Esophagus muscularis mucosa (tissue), 4 donors: ENCODE measurements around the gene SLC5A5. TPM values are rescaled to one million over a fixed set of nuclear protein-coding genes. Genes with fewer than 3 reads are reported as not detected.

Source experiments
- DNase-seq: peaks from one replicate; pipeline ENCODE4 v3.0.0-alpha.2; 2017; ENCODE audit errors: extremely low spot score
- H3K27ac ChIP-seq, 4 donors: fragments of 200-600 bp; sonication (generic); replicated peaks in 1 of 4; 1 replicate in 3 of 4; 2 replicates in 1 of 4; pipeline ENCODE4 v1.5.1; 2016 to 2019; ENCODE audit warnings: mild to moderate bottlenecking in 1 of 4
- H3K27me3 ChIP-seq, 4 donors: fragments of 200-600 bp; sonication (generic); one replicate each; pipeline versions ENCODE4 v1.5.1 to v1.6.0; 2016 to 2019
- H3K36me3 ChIP-seq, 4 donors: fragments of 200-600 bp; sonication (generic); one replicate each; pipeline ENCODE4 v1.5.1; 2016 to 2019
- H3K4me1 ChIP-seq, 4 donors: fragments of 200-600 bp; sonication (generic); one replicate each; pipeline ENCODE4 v1.5.1; 2016 to 2019
- H3K4me3 ChIP-seq, 4 donors: fragments of 200-600 bp; sonication (generic); 1 replicate in 2 of 4; 2 replicates in 2 of 4; pipeline ENCODE4 v1.5.1; 2016 to 2019; ENCODE audit warnings: mild to moderate bottlenecking in 4 of 4, moderate library complexity in 1 of 4
- H3K9me3 ChIP-seq, 4 donors: fragments of 200-600 bp; sonication (generic); 1 replicate in 3 of 4; 2 replicates in 1 of 4; pipeline ENCODE4 v1.5.1; 2016 to 2019
- EP300 ChIP-seq: sonication (generic); formaldehyde crosslinking; IDR thresholded peaks from one replicate; pipeline ENCODE4 v1.6.1; 2017; ENCODE audit warnings: antibody characterized with exemption
- POLR2A ChIP-seq: fragments of 450-650 bp; IDR thresholded peaks from one replicate; pipeline ENCODE4 v1.6.1; 2017; ENCODE audit warnings: antibody characterized with exemption, moderate library complexity, mild to moderate bottlenecking, low read depth
- POLR2AphosphoS5 ChIP-seq, 2 donors: sonication (generic); formaldehyde crosslinking; IDR thresholded peaks; one replicate each; pipeline ENCODE4 v1.6.1; 2017; ENCODE audit warnings: antibody characterized with exemption in 2 of 2
- WGBS: methylation state at CpG from one replicate; pipeline ENCODE4 v1.1.5; 2018; 5-methylcytosine and 5-hydroxymethylcytosine counted together
- intact Hi-C: fragments of 100-400 bp; cut with DNase I; formaldehyde crosslinking; loops from one replicate; pipeline ENCODE4 v1.15.1; 2023
- total RNA-seq, 4 donors: library from RNA; depleted of rRNA; stranded (reverse); fragments of >200 nt; gene quantifications; one replicate each; pipeline versions ENCODE4 v1.1.0 to v1.2.1, GENCODE V29; 2016
- TF ChIP-seq, protein P1 (sequence below), 3 experiments: fragments of 200-600 bp in 2 of 3; fragments of 450-650 bp in 1 of 3; sonication (generic) in 2 of 3; IDR thresholded peaks; one replicate each; pipeline ENCODE4 v1.5.1; 2017 to 2019; ENCODE audit warnings: antibody characterized with exemption in 3 of 3, mild to moderate bottlenecking in 2 of 3, moderate library complexity in 1 of 3

SLC5A5 gene
- total RNA-seq, 4 donors from 2014 or later, result 0.17 TPM; not detected in 3

DNA sequence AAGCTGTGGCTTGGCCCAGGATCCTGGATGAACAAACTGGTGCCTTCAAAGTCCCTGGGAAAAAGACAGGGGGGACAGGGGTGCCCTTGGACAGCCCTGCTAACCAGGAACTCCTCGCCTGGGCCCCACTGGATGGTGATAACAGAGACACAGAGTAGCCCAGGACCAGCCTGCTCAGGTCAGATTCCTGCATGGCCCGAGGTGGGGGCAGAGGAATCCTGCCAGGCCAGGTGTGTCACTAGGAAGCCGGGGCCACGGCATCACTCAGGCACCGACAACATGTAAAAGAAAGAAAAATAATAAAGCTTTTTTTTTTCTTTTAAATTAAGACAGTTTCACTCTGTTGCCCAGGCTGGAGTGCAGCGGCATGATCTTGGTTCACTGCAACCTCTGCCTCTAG lies 17.7 kb upstream of the SLC5A5 start:
- TF ChIP-seq EP300 (no peak), POLR2AphosphoS5 (IDR thresholded peaks at IDR 0.05) (no peak), POLR2A (no peak)
- TF ChIP-seq, protein P1, sequence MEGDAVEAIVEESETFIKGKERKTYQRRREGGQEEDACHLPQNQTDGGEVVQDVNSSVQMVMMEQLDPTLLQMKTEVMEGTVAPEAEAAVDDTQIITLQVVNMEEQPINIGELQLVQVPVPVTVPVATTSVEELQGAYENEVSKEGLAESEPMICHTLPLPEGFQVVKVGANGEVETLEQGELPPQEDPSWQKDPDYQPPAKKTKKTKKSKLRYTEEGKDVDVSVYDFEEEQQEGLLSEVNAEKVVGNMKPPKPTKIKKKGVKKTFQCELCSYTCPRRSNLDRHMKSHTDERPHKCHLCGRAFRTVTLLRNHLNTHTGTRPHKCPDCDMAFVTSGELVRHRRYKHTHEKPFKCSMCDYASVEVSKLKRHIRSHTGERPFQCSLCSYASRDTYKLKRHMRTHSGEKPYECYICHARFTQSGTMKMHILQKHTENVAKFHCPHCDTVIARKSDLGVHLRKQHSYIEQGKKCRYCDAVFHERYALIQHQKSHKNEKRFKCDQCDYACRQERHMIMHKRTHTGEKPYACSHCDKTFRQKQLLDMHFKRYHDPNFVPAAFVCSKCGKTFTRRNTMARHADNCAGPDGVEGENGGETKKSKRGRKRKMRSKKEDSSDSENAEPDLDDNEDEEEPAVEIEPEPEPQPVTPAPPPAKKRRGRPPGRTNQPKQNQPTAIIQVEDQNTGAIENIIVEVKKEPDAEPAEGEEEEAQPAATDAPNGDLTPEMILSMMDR (IDR thresholded peaks at IDR 0.05), result no peak
- peaks cover 0 to 12% (median 0%) of the 10 kb centered on the region in 4 donors for H3K27me3 ChIP-seq
- H3K9me3 ChIP-seq, result no peaks in the 10 kb centered on the region
- peaks cover under 1 to 8% (median 3%) of the 10 kb centered on the region in 4 donors for H3K4me1 ChIP-seq
- no peaks in the 10 kb centered on the region for H3K36me3 ChIP-seq
- 88% methylated on average over 6 of the region's 6 CpGs for WGBS
- H3K27ac ChIP-seq, result no peak overlapping the region
- H3K4me3 ChIP-seq, result no peak overlapping the region
- no peak for DNase-seq
- intact Hi-C loops, result loop anchor here (10.0 kb wide), 1 partner anchor 149 kb away; no protein-coding TSS in a partner anchor

- DNase-seq, result peak; percentile 95
- Histone ChIP-seq H3K27me3 (peaks cover 0 to 5% (median 0%) of the 10 kb centered on the region in 4 donors), H3K36me3 (no peaks in the 10 kb centered on the region), H3K4me3 (no peak overlapping the region), H3K27ac (no peak overlapping the region), H3K4me1 (peaks cover 5 to 16% (median 10%) of the 10 kb centered on the region in 4 donors), H3K9me3 (no peaks in the 10 kb centered on the region)
- TF ChIP-seq EP300 (no peak), POLR2A (no peak), POLR2AphosphoS5 (IDR thresholded peaks at IDR 0.05) (peak in 1 of 2 donors; percentile 67)
- TF ChIP-seq, protein P1 (IDR thresholded peaks at IDR 0.05), result peak; percentile 92 to 100 (median 96)
- 23% methylated on average over 21 of the region's 29 CpGs for WGBS
- intact Hi-C loops, result loop anchor here (10.0 kb wide), 1 partner anchor 151 kb away; no protein-coding TSS in a partner anchor
These were observed 16.2 kb upstream of the SLC5A5 start for GRCh38 chr19:17855280-17856152.

- Histone ChIP-seq H3K4me3 (peak within 1 kb of the TSS; percentile 77 to 99 (median 86)), H3K9me3 (no peaks in the 10 kb centered on the region), H3K27ac (peak within 1 kb of the TSS; percentile 85 to 95 (median 90)), H3K36me3 (peaks cover 31 to 39% (median 36%) of the 10 kb centered on the region in 4 donors), H3K27me3 (no peaks in the 10 kb centered on the region), H3K4me1 (peaks cover 19 to 39% (median 30%) of the 10 kb centered on the region in 4 donors)
- DNase-seq, result peak; percentile 100
- TF ChIP-seq EP300 (no peak), POLR2A (peak; percentile 99), POLR2AphosphoS5 (IDR thresholded peaks at IDR 0.05) (peak; percentile 97 to 99)
- TF ChIP-seq, protein P1 (IDR thresholded peaks at IDR 0.05), result peak; percentile 86 to 95 (median 87)
- WGBS, result under 1% methylated on average over 76 of the region's 80 CpGs
- intact Hi-C loops, result loop anchor here (2.0 to 10.0 kb wide), 3 partner anchors 73 to 155 kb away; partner anchors contain the start of gene CCDC124
These were observed 12.0 kb upstream of the SLC5A5 start, which contains the start of gene RPL18A for GRCh38 chr19:17859533-17860330. TSS of gene RPL18A (plus strand) at chr19:17859910. CDS start at chr19:17859957, 47 bp downstream.

DNA sequence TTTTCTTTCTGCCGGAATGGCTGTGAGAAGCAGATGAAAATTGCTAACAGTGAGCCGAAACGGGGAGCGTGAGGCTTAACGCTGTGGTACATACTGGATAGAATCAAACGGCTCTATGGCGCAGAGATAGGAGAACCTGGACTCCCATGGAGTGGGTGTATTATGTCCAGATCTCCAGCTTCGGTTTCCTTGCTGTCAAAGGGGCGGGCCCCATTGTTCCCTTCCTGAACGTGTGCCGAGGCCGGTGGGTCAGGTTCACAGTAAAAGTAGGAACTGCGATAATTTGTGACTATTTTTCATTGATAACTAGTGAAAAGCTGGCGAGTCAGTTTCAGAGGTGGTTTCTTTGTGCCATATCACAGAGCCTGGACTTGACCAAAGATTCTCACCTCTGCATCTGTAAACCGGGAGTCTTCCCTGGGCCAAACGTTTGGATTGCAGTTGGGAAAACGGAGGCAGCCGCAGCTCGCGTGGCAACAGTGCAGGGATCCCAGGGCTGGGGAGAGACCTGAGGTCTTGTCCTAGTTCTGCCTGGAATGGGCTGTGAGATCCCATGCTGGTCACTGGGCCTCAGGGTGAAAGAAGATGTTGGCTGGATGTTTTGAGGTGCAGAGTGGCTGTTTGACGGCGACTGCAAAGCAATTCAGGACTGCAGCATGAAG lies 11.3 kb upstream of the SLC5A5 start:
- no peaks in the 10 kb centered on the region for H3K27me3 ChIP-seq
- intact Hi-C loops, result no loop called here

More for the DNA sequence above, 11.3 kb upstream of the SLC5A5 start:
- under 1% methylated on average over 19 of the region's 22 CpGs for WGBS
- TF ChIP-seq POLR2AphosphoS5 (IDR thresholded peaks at IDR 0.05) (no peak), EP300 (no peak), POLR2A (no peak)
- TF ChIP-seq, protein P1 (IDR thresholded peaks at IDR 0.05), result no peak
- Histone ChIP-seq H3K36me3 (peaks cover 31 to 46% (median 43%) of the 10 kb centered on the region in 4 donors), H3K27ac (peak overlapping the region; percentile 85 to 95 (median 90)), H3K9me3 (no peaks in the 10 kb centered on the region), H3K4me1 (peaks cover 19 to 39% (median 28%) of the 10 kb centered on the region in 4 donors), H3K4me3 (peak overlapping the region; percentile 77 to 99 (median 86))
- DNase-seq, result no peak
